Karpas-422 (cell line): ENCODE measurements around the gene TNNT3. TPM values are rescaled to one million over a fixed set of nuclear protein-coding genes. Genes with fewer than 3 reads are reported as not detected.

ENCODE experiments used
- DNase-seq: peaks from one replicate; pipeline ENCODE4 v3.0.0-alpha.2; 2015
- H2AFZ ChIP-seq: fragments of 200-600 bp; sonication (generic); 2 replicates; pipeline ENCODE4 v1.6.1; 2014; ENCODE audit warnings: antibody characterized with exemption, low read length, mixed read lengths
- H3K27ac ChIP-seq: fragments of 200-600 bp; sonication (generic); 2 replicates; pipeline ENCODE4 v1.5.1; 2014; ENCODE audit warnings: mild to moderate bottlenecking, low read length, moderate library complexity
- H3K27me3 ChIP-seq: fragments of 200-600 bp; sonication (generic); 2 replicates; pipeline ENCODE4 v1.6.1; 2014; ENCODE audit warnings: low read length, mixed read lengths
- H3K36me3 ChIP-seq: fragments of 200-600 bp; sonication (generic); 2 replicates; pipeline ENCODE4 v1.6.1; 2014; ENCODE audit warnings: low read length, mixed read lengths; ENCODE audit not compliant: insufficient read depth
- H3K4me1 ChIP-seq: fragments of 200-600 bp; sonication (generic); 2 replicates; pipeline ENCODE4 v1.6.1; 2014; ENCODE audit warnings: mild to moderate bottlenecking, low read length, mixed read lengths
- H3K4me2 ChIP-seq: fragments of 200-600 bp; sonication (generic); 2 replicates; pipeline ENCODE4 v1.6.1; 2014; ENCODE audit warnings: low read length, low read depth, mild to moderate bottlenecking; ENCODE audit not compliant: poor library complexity, severe bottlenecking
- H3K4me3 ChIP-seq: fragments of 200-600 bp; sonication (generic); 2 replicates; pipeline ENCODE4 v1.5.1; 2014; ENCODE audit warnings: mild to moderate bottlenecking, antibody characterized with exemption, low read length, mixed read lengths
- H3K79me2 ChIP-seq: fragments of 200-600 bp; sonication (generic); 2 replicates; pipeline ENCODE4 v1.6.1; 2014; ENCODE audit warnings: mild to moderate bottlenecking, low read length, mixed read lengths
- H3K9ac ChIP-seq: fragments of 200-600 bp; sonication (generic); 2 replicates; pipeline ENCODE4 v1.6.0; 2014; ENCODE audit warnings: low read length
- H3K9me2 ChIP-seq: fragments of 200-600 bp; sonication (generic), shearing (Covaris generic); replicated peaks from 2 replicates; pipeline ENCODE4 v1.6.0; 2014; ENCODE audit warnings: mild to moderate bottlenecking, low read length, moderate library complexity; ENCODE audit not compliant: insufficient read depth
- H3K9me3 ChIP-seq: fragments of 300-700, 200-600 bp; sonication (generic); 2 replicates; pipeline ENCODE4 v1.6.1; 2014; ENCODE audit warnings: low read length, mixed read lengths
- H4K20me1 ChIP-seq: fragments of 200-600 bp; sonication (generic); 2 replicates; pipeline ENCODE4 v1.6.1; 2014; ENCODE audit warnings: mild to moderate bottlenecking, antibody characterized with exemption, low read length, low read depth; ENCODE audit not compliant: insufficient read depth
- total RNA-seq: library from RNA; depleted of rRNA; stranded (reverse); fragments of >200 nt; shearing (Covaris generic); gene quantifications from 2 replicates; pipeline ENCODE4 v1.2.3, GENCODE V29; 2014; ENCODE audit warnings: low replicate concordance

TNNT3 gene
- total RNA-seq, 1 experiment from 2014 or later = not detected

DNA sequence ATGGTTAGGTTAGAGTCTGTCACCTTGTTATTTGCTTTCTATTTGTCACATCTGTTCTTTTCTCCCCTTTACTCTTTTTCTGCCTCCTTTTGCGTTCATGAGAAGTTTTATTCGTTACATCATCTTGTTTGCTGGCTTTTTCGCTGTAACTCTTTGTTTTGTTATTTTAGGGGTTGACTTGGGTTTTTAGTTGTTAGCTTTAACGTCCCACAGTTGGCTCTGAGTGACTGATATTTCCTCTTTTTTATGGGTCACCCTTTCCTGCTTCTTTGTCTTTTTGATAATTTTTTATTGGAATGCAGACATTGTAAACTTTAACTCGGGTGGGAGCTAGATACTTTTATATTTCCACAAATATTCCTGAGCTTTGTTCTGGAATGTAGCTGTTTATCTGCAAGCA, 13.3 kb upstream of the TNNT3 start:
- Histone ChIP-seq H2AFZ (no peak overlapping the region), H3K27ac (no peak overlapping the region), H3K4me1 (no peaks in the 10 kb centered on the region), H3K9me2 (no peaks in the 10 kb centered on the region), H3K9ac (no peak overlapping the region), H3K4me3 (no peak overlapping the region), H3K79me2 (no peaks in the 10 kb centered on the region), H4K20me1 (no peaks in the 10 kb centered on the region), H3K9me3 (no peaks in the 10 kb centered on the region), H3K36me3 (no peaks in the 10 kb centered on the region), H3K27me3 (no peaks in the 10 kb centered on the region), H3K4me2 (no peak overlapping the region)
- no peak for DNase-seq

DNA sequence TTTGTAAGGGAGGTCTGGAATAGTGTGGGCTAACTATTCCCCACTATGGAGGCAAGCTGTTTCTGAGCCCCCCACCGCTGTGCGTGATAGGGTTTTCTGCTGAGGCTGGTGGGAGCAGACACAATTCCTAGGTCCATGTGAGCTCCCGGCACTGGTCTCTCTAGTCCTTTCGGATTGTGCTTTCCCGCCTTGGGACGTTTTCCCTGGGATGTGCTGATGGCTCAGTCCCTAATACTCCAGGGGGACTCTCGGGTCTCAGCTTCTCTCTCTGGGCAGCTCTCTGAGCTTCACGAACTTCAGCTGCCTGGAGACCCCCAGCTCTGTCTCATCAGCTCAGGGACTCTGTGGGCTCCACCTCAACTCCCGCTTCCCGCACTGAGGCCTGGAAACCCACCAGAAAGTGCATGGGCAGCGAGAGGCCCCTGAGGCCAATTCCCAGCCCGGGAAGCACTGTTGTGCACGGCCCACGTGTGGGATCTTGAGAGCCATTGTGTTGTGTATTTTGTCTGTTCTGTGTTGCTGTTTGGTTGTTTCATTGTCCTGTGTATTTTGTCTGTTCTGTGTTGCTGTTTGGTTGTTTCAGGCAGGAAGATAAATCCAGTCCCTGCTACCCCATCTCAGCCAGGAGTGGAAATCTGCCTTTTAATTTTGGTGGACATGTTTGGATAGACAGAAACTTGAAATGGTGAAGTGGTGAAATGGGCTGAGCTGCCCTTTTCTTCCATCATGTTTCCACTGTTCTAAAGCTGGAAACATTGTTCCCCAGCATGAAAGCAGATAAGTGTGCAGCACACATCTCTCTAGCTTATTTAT, 12.7 kb upstream of the TNNT3 start:
- Histone ChIP-seq H3K9ac (no peak overlapping the region), H2AFZ (no peak overlapping the region)

DNA sequence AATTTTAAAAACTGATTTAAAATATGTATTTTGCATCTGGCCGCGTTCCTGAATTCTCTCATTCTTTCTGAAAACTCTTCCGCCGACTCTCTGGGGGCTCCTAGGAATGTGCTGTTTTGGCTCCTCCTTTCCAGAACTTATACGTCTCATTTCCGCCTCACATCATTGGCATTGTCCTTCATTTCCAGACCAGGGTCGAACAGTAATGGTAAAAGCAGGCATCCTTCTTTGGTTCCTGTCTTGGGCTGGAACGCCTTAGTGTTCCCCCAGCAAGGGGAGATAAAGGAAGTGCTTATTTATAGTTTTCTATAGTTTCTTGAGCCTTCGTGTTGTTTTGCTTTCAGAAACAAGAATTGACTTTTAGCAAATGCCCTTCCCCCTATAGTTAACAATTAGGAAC, 10.9 kb upstream of the TNNT3 start:
- Histone ChIP-seq H3K4me1 (no peaks in the 10 kb centered on the region), H3K36me3 (no peaks in the 10 kb centered on the region), H3K4me3 (no peak overlapping the region), H2AFZ (no peak overlapping the region), H3K9me2 (no peaks in the 10 kb centered on the region), H4K20me1 (no peaks in the 10 kb centered on the region), H3K27me3 (no peaks in the 10 kb centered on the region), H3K4me2 (no peak overlapping the region), H3K79me2 (no peaks in the 10 kb centered on the region), H3K9me3 (no peaks in the 10 kb centered on the region), H3K27ac (no peak overlapping the region), H3K9ac (no peak overlapping the region)
- no peak for DNase-seq

More for the DNA sequence above, 12.7 kb upstream of the TNNT3 start:
- Histone ChIP-seq H3K4me3 (no peak overlapping the region), H3K79me2 (no peaks in the 10 kb centered on the region), H3K27ac (no peak overlapping the region), H3K9me2 (no peaks in the 10 kb centered on the region), H3K9me3 (no peaks in the 10 kb centered on the region), H3K4me2 (no peak overlapping the region), H3K36me3 (no peaks in the 10 kb centered on the region), H4K20me1 (no peaks in the 10 kb centered on the region), H3K4me1 (no peaks in the 10 kb centered on the region), H3K27me3 (no peaks in the 10 kb centered on the region)
- no peak for DNase-seq

DNA sequence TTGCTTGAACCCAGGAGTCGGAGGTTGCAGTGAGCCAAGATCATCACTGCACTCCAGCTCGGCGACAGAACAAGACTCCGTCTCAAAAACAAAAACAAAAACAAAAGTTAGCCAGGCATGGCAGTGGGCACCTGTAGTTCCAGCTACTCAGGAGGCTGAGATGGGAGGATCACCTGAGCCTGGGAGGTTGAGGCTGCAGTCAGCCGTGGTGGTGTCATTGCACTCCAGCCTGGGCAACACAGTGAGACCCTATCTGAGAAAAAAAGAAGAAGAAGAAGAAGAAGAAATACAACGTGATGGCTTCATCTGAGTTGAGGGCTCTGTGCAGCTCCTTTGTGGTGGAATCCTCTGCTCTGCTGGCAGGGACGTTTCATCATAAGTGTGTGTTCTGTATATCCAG, 10.0 kb upstream of the TNNT3 start:
- no peaks in the 10 kb centered on the region for H3K9me3 ChIP-seq
- no peak for DNase-seq
- no peaks in the 10 kb centered on the region for H3K27me3 ChIP-seq
- no peak overlapping the region for H3K4me2 ChIP-seq
- no peak overlapping the region for H3K4me3 ChIP-seq
- H3K9ac ChIP-seq = no peak overlapping the region
- no peak overlapping the region for H2AFZ ChIP-seq
- H4K20me1 ChIP-seq = no peaks in the 10 kb centered on the region
- no peaks in the 10 kb centered on the region for H3K4me1 ChIP-seq
- no peaks in the 10 kb centered on the region for H3K9me2 ChIP-seq
- no peaks in the 10 kb centered on the region for H3K36me3 ChIP-seq
- no peak overlapping the region for H3K27ac ChIP-seq
- no peaks in the 10 kb centered on the region for H3K79me2 ChIP-seq

DNA sequence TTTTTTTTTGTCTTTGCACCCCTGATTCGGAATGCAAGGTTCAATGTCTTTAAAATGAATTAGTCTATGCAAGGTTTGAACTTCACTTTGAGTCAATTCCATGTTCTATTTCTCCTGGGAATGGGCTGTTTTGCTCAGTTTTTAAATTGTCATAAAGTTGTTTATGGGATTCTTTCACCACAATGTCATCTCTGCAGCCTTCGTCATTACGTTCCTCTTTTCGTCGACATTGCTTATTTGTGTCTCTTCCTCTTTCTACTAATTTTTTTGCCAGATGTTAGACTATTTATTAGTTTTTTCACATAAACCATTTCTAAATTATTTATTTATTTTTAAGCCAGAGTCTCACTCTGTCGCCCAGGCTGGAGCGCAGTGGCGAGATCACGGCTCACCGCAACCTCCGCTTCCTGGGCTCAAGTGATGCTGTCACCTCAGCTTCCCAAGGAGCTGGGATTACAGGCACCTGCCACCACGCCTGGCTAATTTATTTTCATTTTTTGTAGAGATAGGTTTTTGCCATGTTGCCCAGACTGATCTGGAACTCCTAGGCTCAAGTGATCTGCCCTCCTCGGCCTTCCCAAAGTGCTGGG, 7.1 kb upstream of the TNNT3 start:
- H3K27ac ChIP-seq = no peak overlapping the region
- DNase-seq = no peak

DNA sequence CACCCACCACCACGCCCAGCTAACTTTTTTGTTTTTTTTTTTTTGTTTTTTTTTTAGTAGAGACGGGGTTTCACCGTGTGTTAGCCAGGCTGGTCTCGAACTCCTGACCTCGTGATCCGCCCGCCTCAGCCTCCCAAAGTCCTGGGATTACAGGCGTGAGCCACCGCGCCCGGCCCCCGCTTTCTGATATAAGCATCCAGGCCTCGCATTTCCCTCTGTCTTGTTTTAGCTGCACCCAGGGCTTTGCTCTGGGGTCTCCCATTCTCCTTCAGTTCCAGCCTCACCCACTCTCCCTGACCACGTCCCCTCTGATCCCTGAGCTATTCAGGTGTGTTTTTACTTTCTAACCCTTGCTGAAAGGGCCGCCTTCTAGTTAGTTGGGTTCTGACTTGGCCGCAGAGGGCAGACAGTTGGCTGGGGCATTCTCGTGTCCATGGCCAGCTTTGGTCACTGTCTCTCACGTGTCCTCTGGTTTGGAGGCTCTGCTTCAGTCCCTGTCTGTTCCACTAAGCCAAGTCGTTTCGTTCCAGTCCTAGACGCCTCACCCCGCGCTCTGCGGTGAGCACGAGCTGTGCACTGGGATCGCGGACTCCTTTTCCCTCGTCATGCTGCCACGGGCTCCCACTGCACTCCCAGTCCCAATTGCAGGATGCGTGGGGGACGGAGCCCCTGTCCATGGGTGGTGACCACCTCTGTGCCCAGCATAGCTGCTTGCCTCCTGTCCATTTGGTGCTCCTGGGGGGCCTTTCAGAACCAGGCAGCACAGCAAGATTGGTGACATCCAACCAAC, 6.0 kb upstream of the TNNT3 start:
- no peaks in the 10 kb centered on the region for H3K79me2 ChIP-seq
- DNase-seq = no peak
- no peaks in the 10 kb centered on the region for H3K27me3 ChIP-seq
- no peaks in the 10 kb centered on the region for H3K9me3 ChIP-seq
- no peak overlapping the region for H3K27ac ChIP-seq
- no peaks in the 10 kb centered on the region for H3K4me1 ChIP-seq
- no peaks in the 10 kb centered on the region for H3K36me3 ChIP-seq
- H3K9ac ChIP-seq = no peak overlapping the region
- no peaks in the 10 kb centered on the region for H4K20me1 ChIP-seq
- no peak overlapping the region for H3K4me2 ChIP-seq
- H2AFZ ChIP-seq = no peak overlapping the region
- no peak overlapping the region for H3K4me3 ChIP-seq
- H3K9me2 ChIP-seq = no peaks in the 10 kb centered on the region

More for the DNA sequence above, 7.1 kb upstream of the TNNT3 start:
- Histone ChIP-seq H3K27me3 (no peaks in the 10 kb centered on the region), H3K4me3 (no peak overlapping the region), H3K9me3 (no peaks in the 10 kb centered on the region), H3K36me3 (no peaks in the 10 kb centered on the region), H2AFZ (no peak overlapping the region), H3K4me2 (no peak overlapping the region), H3K4me1 (no peaks in the 10 kb centered on the region), H3K9ac (no peak overlapping the region), H3K79me2 (no peaks in the 10 kb centered on the region), H3K9me2 (no peaks in the 10 kb centered on the region), H4K20me1 (no peaks in the 10 kb centered on the region)

DNA sequence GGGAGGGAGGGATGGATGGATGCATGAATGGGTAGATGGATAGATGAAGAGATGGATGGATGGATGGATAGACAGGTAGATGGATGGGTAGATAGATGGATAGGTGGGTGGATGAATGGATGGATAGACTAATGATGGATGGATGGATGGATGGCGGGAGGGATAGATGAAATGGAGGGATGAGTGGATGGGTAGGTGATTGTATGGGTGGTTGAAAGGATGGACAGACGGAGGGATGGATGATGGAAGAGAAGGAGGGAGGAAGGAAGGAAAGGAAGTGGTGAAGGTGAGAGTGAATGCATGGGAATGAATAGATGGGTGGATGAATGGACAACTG, 3.7 kb upstream of the TNNT3 start:
- Histone ChIP-seq H3K9me3 (no peaks in the 10 kb centered on the region), H3K4me1 (no peaks in the 10 kb centered on the region), H3K9me2 (no peaks in the 10 kb centered on the region), H4K20me1 (no peaks in the 10 kb centered on the region), H3K79me2 (no peaks in the 10 kb centered on the region), H3K27me3 (no peaks in the 10 kb centered on the region), H3K4me3 (no peak overlapping the region), H3K27ac (no peak overlapping the region), H3K36me3 (no peaks in the 10 kb centered on the region), H2AFZ (no peak overlapping the region), H3K4me2 (no peak overlapping the region), H3K9ac (no peak overlapping the region)
- no peak for DNase-seq
